ENCODE results near the gene MCOLN2.
"Not testable (repeated sequence)": the region's sequence is repeated elsewhere in the genome, so short reads cannot be mapped to it uniquely, and the experiment has no call there.

Gene MCOLN2

DNA sequence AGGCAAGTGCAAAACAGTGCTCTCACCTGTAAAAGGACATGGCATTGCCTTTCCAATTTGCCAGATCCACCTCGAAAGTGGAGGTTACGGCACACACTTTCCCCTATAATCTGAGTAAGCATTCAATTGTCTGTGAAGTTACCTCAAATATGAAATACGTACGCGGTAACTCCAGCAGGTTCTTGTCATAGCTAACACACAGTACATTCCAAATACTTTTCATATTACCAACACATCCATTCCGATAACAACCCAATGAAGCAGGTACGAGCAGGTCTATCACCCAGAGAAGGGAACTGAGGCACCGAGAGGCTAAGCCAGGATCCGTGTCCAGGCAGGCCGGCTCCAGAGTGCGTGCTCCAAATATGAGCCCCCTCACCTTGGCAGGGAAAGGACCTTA, 57.2 kb downstream of the MCOLN2 start:
- no peak for DNase-seq

DNA sequence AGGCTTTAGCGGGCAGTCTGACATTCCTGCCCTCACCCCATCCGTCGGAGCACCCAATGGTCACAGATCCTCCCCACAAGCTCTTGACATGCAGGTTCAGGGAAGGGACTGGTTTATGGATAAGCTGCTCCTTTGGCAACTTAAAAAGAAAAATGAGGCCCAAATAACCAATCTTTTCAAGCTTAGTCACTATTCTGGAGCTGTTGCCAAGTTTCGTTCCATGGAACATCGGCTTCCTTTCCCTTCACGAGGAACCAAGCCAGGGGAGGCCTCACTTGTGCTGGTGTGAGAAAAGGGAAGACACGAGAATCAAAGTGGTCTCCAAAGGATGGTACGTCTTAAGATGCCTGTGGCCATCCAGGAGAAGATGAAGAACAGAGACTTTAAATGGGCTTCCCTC, 57.8 kb downstream of the MCOLN2 start:
- DNase-seq = no peak

DNA sequence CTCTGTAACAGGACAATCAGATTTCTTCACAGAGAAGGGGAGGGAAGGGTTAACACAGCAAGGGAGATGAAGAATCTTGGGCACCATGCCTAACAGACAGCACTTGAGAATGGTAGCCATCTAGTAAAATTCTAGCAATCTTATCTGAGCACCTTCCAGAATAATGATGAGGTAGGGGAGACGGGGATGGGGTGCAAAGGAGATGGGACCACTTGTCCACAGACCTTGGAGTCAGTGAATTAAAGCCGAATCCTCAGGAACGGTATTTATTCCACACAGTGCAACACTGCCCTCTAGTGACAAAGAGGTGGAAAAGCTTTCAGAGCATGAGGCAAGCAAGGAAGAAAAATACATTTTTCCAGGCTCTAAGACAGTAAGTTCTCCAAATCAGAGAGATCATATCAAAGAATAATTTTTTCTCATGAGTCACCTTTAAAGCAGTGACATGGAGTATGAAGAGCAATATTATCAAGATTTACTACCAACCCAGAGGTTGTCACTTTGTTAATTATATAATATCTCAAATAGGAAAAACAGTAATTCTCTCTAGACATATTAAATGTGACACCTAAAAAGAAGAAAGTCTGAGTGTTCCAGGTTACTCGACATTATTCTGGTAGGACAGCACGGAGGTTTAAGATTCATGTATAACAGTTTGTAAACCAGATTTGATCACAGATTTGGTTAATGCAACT, 60.6 kb downstream of the MCOLN2 start:
- DNase-seq = peak; percentile 38

DNA sequence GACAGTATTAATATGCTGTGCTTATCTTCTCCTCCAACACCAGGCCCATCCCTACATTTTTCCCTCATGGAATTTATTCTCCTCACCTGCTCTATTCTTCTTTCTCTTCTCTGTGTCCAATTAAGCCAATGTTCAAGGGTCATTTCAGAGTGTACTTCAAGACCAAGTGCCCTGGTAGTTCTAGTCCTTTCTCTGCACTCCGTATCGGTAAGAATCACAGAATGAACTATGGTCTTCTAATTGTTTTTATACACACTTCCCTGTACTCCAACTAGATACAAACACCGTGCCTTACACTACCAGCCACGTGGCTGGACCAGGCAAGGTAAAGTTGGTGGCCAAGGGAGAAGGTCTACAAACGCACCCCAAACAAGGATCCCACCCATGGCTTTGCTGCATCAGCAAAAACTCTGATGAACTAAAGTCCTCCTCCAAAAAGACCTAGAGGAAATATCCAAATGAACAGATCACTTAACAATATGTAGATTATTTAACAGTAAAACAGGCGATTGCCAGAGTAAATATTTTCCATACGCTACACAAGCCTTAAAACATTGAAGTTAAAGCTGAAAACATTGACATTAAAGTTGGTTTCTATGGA, 63.8 kb downstream of the MCOLN2 start:
- no peak for DNase-seq

DNA sequence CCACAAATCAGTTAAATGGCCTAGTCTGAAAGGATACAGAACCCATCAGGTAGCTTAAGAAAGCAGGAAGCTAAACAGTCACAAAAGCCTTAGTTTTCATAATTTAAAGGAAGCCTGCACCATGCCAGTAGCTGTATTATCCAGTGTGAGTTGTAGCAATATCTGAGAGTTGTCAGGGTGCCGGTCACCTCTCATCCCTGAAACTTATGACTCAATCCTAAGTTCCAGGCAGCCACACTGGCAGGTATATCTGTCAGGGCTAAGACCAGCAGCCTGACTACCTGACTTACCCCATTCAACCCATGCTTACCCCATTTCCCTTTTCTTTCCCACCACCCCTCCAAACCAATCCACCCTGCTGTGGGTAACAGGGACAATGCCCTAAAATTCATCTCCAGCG, 66.1 kb downstream of the MCOLN2 start:
- no peak for DNase-seq

DNA sequence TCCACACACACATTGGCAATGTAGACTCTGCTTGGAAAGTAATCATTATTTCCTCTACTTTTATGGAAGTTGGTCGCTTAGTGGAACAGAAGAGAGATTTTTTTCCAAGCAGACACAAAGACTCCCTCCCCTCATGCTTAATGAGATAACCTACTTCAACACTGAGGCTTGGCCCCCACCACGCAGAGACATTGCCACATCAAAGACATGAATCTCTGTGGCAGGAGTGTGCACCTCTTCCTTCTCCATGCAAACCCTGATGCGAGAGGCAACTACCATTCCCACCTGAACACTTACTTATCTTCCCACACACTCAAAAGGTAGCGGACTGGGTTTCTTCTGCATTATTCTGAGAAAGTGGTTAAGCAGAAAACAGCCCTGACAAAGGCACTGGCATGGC, 66.6 kb downstream of the MCOLN2 start:
- no peak for DNase-seq

DNA sequence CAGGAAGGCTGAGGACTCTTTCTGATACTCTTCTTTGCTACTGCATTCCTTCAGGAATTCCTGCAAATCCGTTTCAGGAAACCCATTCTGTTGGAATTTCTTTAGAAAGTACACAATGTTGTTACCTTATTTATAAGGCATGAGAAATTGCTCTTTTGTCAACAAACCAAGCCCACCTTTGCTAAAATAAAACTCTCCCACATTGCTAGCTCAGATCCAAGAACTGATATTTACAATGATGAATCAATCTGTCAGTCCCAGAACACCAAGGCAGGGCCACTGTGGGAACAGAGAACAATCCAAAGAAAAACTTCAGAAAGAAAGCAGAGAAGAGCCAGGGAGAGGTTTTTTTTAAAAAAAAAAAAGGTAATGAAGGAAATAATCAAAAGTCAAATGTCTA, 67.3 kb downstream of the MCOLN2 start:
- DNase-seq = no peak

DNA sequence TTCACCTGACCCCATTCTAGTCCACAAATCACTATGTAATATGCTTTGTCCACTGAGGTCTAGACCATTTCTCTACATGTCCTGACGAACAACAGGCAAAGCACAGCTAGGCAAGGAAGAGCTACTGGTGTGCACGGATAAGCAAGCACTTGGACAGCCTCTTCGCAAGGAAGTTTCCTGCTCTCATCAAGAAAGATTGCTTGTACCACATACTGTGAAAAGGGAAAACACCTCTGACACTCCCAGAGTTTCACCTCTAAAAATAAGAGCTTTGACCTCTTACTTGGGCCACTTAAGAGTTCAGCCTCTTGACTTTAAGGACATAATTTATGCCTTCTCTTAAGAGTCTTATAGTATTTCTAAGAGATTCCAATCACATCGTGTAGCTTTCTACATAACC, 67.9 kb downstream of the MCOLN2 start:
- no peak for DNase-seq

DNA sequence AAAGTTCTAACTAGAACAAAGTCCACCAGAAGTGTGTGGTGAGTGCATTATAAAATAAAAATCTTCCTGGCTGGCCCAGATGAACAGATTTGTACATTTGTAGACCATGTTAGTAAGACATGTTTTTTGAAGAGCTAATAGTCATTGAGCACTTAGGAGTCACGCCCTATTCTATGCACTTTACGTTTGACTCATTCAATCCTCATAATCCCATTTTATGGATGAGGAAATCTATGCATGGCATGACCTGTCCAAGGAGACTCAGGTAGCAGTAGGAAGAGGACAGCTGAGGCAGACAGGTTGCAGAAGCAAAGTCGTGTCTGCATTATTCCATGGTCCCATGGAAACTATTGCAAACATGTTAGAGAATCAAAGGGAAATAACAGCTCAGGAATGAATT, 73.6 kb downstream of the MCOLN2 start:
- DNase-seq = no peak

DNA sequence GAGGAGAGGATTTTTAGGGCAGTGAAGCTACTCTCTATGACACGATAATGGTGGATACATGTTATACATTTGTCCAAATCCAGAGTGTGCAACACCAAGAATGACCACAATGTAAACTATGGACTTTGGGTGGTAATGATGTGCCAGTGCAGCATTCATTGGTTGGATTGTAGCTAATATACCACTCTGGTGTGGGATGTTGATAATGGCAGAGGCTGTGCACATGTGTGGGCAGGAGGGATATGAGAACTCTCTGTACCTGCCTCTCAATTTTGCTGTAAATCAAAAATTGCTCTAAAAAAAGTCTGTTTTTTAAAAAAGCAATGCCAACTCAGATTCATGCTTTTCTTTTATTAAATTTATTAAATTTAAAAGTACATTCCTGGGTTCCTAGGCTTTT, 76.8 kb downstream of the MCOLN2 start:
- DNase-seq = no peak

DNA sequence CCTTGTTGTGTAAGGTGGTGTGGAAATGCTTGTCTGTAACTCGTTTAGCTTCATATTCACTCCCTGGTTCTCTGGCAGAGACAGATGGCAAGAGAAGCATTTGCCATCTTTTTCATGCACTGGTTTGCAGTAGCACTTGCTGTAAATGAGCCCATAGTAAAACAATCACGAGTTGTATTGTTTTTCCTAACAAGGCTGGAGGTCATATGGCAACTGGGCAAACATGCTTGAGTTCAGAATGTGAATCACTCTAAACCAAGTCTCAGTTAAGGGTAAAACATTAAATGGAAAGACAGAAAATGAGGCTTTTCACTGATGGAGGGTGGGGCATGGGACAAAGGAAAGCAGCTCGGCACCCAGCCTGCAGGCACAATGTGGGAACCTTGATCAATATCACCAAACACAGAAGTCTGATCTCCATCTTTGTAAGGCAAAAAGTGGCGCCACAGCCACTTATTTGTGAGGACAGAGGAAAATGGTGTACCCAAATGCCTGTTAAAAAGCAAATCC, 77.4 kb downstream of the MCOLN2 start:
- DNase-seq = no peak

DNA sequence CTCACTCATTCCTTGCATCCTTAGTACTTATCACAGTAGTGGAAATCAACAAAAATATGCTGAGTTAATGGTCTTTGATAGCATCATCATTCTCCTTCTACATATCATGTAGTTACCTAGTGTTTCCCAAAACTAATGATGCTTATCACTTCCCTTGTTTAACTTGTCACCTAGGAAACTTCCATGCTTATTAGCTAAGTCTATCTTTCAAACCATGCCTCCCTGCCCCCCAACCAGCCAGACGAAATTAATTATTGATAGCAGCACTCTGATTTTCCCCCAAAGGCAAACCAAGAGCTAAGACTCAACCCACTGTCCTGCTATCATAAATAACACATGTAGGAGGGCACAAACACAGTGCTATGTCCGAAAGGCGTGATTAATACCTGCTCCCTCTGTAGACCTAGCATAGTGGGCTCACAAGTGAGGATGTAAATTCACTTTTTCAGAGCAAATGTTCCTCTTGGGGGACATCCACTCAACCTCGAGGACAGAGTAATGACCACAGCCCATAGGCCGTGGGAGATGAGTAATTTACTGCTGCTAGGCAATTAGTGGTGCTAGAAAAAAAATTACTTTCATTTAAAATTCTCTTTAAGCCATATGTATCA, 78.1 kb downstream of the MCOLN2 start:
- no peak for DNase-seq

DNA sequence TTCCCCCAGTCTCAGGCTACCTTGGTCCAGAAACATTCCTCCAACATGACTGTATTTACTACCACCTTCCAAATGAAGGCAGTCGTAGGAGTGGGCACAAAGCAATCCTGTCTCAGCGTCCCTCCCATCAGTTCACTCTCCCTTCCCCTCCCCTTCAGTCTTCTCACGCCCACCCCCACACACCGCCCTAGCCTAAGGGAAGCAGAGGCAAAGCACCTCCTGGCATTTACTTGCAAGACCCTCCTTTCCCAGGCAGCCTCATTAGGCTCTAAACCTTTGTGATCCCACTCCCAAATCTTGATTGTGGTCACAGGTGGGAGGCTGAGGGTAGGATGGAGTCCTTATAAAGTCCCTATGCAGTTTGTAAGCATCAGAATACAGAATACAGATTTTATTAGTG, 80.0 kb downstream of the MCOLN2 start:
- no peak for DNase-seq

DNA sequence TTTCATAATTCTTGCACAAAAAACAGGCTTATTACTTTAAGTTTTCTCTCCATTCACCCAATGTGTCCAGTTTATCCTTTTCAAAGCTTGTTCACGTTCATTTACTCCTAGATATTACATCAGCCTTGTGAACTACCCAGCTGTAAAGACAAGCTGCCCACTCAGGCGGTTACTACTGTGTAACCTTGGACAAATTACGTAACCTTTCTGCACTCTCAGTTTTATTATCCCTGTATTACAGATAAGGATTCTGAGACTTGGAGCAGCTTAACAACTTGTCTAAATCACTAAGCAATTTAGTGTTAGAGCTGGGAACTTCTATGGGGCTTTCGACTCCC, 83.4 kb downstream of the MCOLN2 start:
- DNase-seq = no peak

DNA sequence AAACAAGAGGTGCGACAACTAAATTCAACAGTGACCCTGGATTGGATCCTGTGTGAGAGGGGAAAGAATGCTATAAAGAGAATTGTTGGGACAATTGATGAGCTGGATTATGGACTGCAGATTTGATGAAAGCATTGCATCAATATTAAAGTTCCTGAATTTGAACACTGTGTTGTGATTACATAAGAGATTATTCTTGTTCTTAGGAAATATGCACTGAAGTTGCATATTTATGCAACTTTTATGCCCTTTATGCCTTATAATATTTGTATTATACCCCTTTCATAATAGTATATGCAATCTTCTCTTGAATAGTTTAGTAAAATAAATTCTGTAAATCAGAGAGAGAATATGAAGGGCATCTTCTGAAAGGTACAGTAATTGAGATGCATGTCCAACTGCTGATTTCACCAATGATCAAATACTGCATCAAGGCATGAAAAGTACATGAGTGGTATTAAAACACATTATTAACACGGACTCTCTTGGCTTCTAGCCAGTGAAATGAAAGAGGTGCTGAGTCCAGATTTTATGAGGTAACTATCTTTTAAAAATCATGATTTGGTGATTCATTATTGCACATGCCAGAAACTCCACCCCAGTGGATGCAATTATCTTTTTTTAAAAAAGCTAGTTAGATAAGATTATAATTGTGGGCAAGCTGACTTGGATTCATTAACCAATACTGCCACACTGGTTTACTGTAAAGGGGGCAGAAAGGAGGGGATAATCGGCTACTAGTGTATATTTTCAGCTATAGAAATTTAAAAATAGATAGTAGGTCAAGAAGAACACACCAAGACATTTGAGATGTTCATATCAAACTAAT, 84.0 kb downstream of the MCOLN2 start:
- DNase-seq = no peak

DNA sequence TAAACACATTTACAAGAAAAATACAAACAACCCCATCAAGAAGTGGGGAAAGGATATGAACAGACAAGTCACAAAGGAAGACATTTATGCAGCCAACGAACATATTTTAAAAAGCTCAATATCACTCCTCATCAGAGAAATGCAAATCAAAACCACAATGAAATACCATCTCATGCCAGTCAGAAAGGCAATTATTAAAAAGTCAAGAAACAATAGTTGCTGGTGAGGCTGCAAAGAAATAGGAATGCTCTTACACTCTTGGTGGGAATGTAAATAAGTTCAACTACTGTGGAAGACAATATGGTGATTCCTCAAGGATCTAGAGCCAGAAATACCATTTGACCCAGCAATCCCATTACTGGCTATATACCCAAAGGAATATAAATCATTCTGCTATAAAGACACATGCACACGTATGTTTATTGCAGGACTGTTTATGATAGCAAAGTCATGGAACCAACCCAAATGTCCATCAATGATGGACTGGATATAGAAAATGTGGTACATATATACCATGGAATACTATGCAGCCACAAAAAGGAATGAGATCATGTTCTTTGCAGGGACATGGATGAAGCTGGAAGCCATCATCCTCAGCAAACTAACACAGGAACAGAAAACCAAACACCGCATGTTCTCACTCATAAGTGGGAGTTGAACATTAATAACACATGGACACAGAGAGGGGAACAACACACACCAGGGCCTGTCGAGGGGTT, 88.0 kb downstream of the MCOLN2 start:
- DNase-seq = not testable (repeated sequence)

DNA sequence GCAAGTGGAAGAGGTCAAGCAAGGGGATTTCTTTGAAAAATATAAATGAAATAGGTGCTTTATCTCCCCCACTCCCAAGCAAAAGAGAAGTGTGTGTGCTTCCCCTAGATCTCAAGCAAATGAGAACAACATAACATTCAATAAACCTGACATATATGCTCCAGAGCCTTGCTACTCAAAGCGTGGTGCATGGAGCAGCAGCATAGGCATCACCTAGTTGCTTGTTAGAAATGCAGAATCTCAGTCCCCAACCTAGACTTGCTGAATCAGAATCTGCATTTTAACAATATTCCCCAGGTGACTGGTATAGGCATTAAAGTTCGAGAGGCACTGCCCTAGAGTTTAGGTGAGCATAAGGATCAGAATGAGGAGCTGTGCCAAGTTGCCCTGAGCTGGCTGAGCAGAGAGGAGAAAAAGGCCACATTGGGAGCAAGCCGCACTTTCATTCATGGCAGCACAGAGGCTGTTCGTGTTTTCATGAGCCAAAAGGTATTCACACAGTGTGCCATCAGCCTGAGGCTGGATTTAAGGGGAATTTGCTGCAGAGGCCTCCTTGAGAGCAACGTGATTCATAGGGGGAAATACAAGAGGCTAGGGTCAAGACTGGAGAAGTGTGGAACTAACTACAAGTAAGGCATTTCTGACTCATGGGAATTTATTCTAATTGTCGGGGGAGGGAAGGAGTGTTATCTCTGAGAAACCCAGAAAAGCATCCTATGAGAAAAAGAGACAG, 89.7 kb downstream of the MCOLN2 start:
- no peak for DNase-seq

DNA sequence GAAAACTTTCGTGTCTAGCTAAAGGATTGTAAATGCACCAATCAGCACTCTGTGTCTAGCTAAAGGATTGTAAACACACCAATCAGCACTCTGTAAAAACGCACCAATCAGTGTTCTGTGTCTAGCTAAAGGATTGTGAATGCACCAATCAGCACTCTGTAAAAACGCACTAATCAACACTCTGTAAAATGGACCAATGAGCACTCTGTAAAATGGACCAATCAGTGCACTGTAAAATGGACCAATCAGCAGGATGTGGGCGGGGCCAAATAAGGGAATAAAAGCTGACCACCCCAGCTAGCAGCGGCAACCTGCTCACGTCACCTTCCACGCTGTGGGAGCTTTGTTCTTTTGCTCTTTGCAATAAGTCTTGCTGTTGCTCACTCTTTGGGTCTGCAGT, 94.2 kb downstream of the MCOLN2 start:
- not testable (repeated sequence) for DNase-seq

DNA sequence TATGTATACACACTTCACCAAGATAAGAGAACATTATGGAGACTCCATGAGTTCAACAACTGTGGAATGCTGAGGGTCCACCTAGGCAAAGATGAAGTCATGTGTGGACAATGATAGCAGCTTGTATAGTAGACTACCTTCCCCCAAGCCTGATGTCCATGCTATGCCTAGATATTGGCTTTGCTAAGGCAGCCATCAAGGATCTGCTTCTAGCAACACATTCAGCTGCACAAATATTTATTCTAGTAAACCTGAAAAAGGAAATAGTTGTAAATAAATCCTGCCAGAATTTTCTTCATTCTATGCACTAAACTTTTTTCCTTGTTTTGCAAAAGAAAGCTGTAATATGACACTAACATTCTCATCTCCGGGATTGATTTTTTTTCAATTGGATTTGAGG, 96.9 kb downstream of the MCOLN2 start:
- DNase-seq = no peak

DNA sequence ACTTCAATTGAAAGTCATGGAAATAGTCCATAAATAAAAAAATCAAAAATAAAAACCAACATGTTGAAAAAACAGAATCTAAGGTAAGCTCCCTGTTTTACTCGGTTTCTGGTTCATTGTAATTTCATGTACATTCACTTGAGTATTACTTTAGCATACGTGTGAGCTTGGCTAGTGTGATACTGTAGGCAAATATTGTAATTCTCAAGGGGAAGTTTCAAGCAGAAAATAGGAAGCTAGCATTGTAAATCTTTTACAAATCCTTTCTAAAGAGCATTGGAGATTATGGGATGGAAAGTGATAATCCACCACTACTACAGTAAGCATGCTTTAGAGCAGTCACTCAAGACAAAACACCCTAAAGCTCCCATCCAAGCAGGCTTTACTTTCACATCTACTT, 100.6 kb downstream of the MCOLN2 start:
- DNase-seq = no peak

DNA sequence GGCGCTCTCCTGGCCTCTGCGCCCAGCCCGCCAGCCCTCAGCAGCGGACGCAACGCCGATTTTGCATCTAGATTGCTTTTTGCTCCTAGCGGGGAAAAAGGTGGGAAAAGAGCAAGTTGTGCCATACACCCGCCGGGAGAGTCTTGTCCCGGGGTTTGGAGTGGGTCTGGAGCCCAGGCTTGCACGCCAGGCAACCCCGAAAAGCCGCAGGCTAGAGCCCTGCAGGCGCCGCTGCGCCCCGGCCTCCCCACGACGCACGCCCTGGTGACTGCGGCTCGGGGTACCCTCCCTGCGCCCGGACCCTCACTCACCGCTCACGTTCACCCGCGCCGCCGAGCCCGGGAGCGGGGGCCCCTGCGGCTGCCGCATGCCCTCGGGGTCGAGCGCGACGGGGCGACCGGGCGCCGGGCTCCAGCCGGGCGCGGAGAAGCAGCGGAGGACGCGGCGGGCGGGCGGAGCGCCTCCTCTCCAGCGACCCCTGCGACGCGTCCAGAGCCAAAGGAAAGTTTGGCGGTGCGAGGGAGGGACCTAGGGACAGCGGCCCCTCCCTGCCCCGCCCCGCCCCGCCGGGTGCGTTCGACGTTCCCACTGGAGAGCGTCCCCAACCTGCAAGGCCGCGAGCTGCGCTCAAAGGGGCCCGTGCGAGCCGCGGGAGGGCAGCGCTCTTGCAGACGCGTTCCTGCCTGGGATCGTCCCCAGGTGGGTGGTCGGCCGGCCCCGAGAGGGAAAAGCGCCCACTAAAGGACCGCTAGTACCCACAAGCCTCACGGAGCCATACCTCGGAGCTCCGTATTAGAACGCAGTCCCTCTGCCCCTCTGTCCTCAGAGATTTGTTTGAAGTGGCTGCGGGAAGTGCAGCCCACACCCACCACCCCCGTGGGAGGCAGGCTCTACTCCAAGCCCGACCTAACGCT, 104.0 kb downstream of the MCOLN2 start, which contains the start of gene LPAR3:
TSS of gene LPAR3 (minus strand) at position 502 of the 914 bp plus-strand sequence. CDS start 27,086 bp downstream, outside the sequence.
- peak; percentile 19 for DNase-seq
